IMR-90 (cell line): ENCODE measurements around the gene RRP9.

Experiments
- CHD1 ChIP-seq: IDR thresholded peaks from 2 replicates; pipeline ENCODE4 v1.6.1; 2012; ENCODE audit warnings: low read depth, low read length, improper control_type of control experiment
- MAFK ChIP-seq: IDR thresholded peaks from 2 replicates; pipeline ENCODE4 v1.6.1; 2012; ENCODE audit warnings: low read depth, low read length, improper control_type of control experiment
- POLR2A ChIP-seq: IDR thresholded peaks from 2 replicates; pipeline ENCODE4 v1.6.1; 2012; ENCODE audit warnings: mild to moderate bottlenecking, low read depth, low read length
- RAD21 ChIP-seq: IDR thresholded peaks from 2 replicates; pipeline ENCODE4 v1.6.1; 2012; ENCODE audit warnings: low read length, improper control_type of control experiment
- TF ChIP-seq, protein P1 (sequence below): conservative IDR thresholded peaks from 2 replicates; pipeline ENCODE4 v1.5.1; 2012; ENCODE audit warnings: mild to moderate bottlenecking, low read depth, low read length, improper control_type of control experiment
- TF ChIP-seq, protein P2 (sequence below): fragments of 150-350 bp; IDR thresholded peaks from 2 replicates; pipeline ENCODE4 v1.6.1; 2017; ENCODE audit warnings: mild to moderate bottlenecking, antibody characterized with exemption, low read length, low read depth

GRCh38 chr3:51966016-51966415, 24.3 kb upstream of the RRP9 start:
- TF ChIP-seq POLR2A = no peak
- TF ChIP-seq RAD21 = no peak
- TF ChIP-seq, protein P1, sequence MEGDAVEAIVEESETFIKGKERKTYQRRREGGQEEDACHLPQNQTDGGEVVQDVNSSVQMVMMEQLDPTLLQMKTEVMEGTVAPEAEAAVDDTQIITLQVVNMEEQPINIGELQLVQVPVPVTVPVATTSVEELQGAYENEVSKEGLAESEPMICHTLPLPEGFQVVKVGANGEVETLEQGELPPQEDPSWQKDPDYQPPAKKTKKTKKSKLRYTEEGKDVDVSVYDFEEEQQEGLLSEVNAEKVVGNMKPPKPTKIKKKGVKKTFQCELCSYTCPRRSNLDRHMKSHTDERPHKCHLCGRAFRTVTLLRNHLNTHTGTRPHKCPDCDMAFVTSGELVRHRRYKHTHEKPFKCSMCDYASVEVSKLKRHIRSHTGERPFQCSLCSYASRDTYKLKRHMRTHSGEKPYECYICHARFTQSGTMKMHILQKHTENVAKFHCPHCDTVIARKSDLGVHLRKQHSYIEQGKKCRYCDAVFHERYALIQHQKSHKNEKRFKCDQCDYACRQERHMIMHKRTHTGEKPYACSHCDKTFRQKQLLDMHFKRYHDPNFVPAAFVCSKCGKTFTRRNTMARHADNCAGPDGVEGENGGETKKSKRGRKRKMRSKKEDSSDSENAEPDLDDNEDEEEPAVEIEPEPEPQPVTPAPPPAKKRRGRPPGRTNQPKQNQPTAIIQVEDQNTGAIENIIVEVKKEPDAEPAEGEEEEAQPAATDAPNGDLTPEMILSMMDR = no peak
- TF ChIP-seq, protein P2, sequence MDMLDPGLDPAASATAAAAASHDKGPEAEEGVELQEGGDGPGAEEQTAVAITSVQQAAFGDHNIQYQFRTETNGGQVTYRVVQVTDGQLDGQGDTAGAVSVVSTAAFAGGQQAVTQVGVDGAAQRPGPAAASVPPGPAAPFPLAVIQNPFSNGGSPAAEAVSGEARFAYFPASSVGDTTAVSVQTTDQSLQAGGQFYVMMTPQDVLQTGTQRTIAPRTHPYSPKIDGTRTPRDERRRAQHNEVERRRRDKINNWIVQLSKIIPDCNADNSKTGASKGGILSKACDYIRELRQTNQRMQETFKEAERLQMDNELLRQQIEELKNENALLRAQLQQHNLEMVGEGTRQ = no peak
- no peak for TF ChIP-seq MAFK
- TF ChIP-seq CHD1 = no peak
